Panc1 (cell line): ENCODE measurements around the gene ZNF32. TPM values are rescaled to one million over a fixed set of nuclear protein-coding genes. Genes with fewer than 3 reads are reported as not detected.
A peak's percentile ranks its signal among the peaks of the same experiment; 100 is the strongest.

Experiments
- ATAC-seq: fragments of 200-7000 bp; cut with Tn5 transposase; 2 replicates; pipeline ENCODE4 v1.9.1; 2020; ENCODE audit warnings: mild to moderate bottlenecking, moderate library complexity
- BruUV-seq: library from RNA; stranded (reverse); fragments of 400-500 nt; replicated peaks from 2 replicates; lab custom pipeline; 2021; lab: Mats Ljungman, UMichigan
- CTCF ChIA-PET: fragments of 300-600 bp; sonication (Branson Sonifier 250); formaldehyde crosslinking; loops from one replicate; lab custom pipeline; 2022; ENCODE audit warnings: antibody characterized with exemption; lab: Charles Lee
- POLR2A ChIA-PET: fragments of 300-600 bp; sonication (Branson Sonifier 250); formaldehyde crosslinking; loops from one replicate; lab custom pipeline; 2022; ENCODE audit warnings: antibody characterized with exemption; lab: Charles Lee
- DNase-seq: peaks from one replicate; pipeline ENCODE4 v3.0.0-alpha.2; 2010; ENCODE audit warnings: low read depth, low spot score
- H3K27ac ChIP-seq: 2 replicates; pipeline ENCODE4 v1.5.1; 2011; ENCODE audit warnings: mild to moderate bottlenecking, low read length, inconsistent platforms
- H3K27me3 ChIP-seq: fragments of 200-500 bp; sonication (Bioruptor generic); 2 replicates; pipeline ENCODE4 v1.6.0; 2014; ENCODE audit warnings: low read length, inconsistent platforms; ENCODE audit not compliant: control insufficient read depth, insufficient read depth
- H3K36me3 ChIP-seq: fragments of 200-500 bp; sonication (Bioruptor generic); 2 replicates; pipeline ENCODE4 v1.5.1; 2014; ENCODE audit warnings: inconsistent platforms, mild to moderate bottlenecking, low read length, moderate library complexity; ENCODE audit not compliant: control insufficient read depth, insufficient read depth
- H3K4me1 ChIP-seq: 2 replicates; pipeline ENCODE4 v1.5.1; 2011; ENCODE audit warnings: inconsistent platforms, mild to moderate bottlenecking, low read length, moderate library complexity; ENCODE audit not compliant: control insufficient read depth, insufficient read depth
- H3K4me3 ChIP-seq, 2 experiments: 2 replicates each; pipeline ENCODE4 v1.5.1; 2011 to 2012; ENCODE audit warnings: low read depth in 2 of 2, low read length in 2 of 2, mild to moderate bottlenecking in 2 of 2, inconsistent platforms in 1 of 2, moderate library complexity in 1 of 2
- H3K9me3 ChIP-seq: fragments of 200-500 bp; sonication (Bioruptor generic); 2 replicates; pipeline ENCODE4 v1.5.1; 2014; ENCODE audit warnings: low read depth, mild to moderate bottlenecking, inconsistent platforms, low read length, moderate library complexity; ENCODE audit not compliant: control insufficient read depth, insufficient read depth
- POLR2AphosphoS5 ChIP-seq: IDR thresholded peaks from 2 replicates; pipeline ENCODE4 v1.6.1; 2012; ENCODE audit warnings: mild to moderate bottlenecking, low read depth, low read length, moderate library complexity
- SIN3A ChIP-seq: IDR thresholded peaks from 2 replicates; pipeline ENCODE4 v1.6.1; 2012; ENCODE audit warnings: low read depth, mild to moderate bottlenecking, low read length, moderate library complexity, borderline replicate concordance; ENCODE audit not compliant: insufficient read depth
- TCF7L2 ChIP-seq: IDR thresholded peaks from 2 replicates; pipeline ENCODE4 v1.6.1; 2011; ENCODE audit warnings: mild to moderate bottlenecking, low read depth, low read length, inconsistent platforms
- in situ Hi-C: cut with HindIII; loops from 2 replicates; pipeline ENCODE4 v1.10.0; 2016; ENCODE audit warnings: low sequenced_read_pairs, low pct_unique_long_range_greater_than_20kb
- intact Hi-C: fragments of 100-400 bp; cut with micrococcal nuclease; formaldehyde crosslinking; loops from one replicate; pipeline ENCODE4 v1.10.0; 2022; ENCODE audit not compliant: unreplicated experiment
- total RNA-seq: library from RNA; stranded (reverse); gene quantifications from one replicate; pipeline ENCODE4 v1.2.1, GENCODE V29; 2021; ENCODE audit not compliant: unreplicated experiment
- TF ChIP-seq, protein P1 (sequence below), 2 experiments: IDR thresholded peaks; 2 replicates each; pipeline ENCODE4 v1.6.1; 2011 to 2012; ENCODE audit warnings: low read depth in 2 of 2, control low read depth in 1 of 2, low read length in 1 of 2, mild to moderate bottlenecking in 1 of 2, moderate library complexity in 1 of 2; ENCODE audit not compliant: insufficient read depth in 1 of 2
- TF ChIP-seq, protein P2 (sequence below): fragments of 450-650 bp; IDR thresholded peaks from 2 replicates; pipeline ENCODE4 v1.5.1; 2017; ENCODE audit warnings: mild to moderate bottlenecking

The ZNF32 gene
- total RNA-seq, 1 experiment from 2014 or later, result 35.6 TPM

DNA sequence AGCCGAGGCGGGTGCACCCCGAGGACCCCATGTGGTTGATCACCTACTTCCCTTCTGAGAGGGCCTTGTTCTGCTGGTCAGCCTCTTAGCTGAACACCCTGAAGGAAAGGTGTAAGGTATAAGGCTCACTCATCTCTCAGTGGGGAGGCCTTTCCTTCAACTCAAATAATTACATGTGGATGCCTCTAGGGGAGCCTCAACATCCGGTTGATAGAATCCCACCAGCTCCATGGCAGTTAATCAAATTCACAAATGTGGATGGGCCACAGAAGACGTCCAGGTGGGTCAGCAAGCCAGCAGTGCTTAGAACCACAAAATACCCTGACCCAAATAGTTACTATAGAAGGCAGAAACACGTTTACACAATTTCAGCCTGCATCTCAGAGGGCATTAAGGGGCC lies 37.7 kb upstream of the ZNF32 start:
- POLR2A ChIA-PET, result no interaction called here
- ATAC-seq, result no peak
- CTCF ChIA-PET, result no interaction called here

DNA sequence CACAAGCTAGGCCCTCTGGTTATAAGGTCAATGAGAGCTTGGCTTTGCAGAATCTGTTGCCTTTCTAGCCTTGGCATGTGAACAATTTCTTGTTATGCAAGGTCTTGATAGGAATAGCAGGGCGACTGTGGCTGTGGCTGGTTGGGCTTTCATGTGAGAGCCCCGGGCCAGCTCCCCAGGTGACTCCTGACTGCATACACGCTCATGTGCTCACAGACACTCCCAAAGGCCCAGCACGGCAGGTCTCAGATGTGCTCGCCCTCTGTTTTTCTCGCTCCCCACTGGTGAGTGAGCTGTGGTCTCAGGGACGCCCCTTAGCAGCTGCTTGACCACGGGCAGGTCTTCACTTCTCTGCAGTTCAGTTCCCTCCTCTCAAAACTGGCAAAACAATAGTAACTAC lies 37.1 kb upstream of the ZNF32 start:
- TF ChIP-seq, protein P1, sequence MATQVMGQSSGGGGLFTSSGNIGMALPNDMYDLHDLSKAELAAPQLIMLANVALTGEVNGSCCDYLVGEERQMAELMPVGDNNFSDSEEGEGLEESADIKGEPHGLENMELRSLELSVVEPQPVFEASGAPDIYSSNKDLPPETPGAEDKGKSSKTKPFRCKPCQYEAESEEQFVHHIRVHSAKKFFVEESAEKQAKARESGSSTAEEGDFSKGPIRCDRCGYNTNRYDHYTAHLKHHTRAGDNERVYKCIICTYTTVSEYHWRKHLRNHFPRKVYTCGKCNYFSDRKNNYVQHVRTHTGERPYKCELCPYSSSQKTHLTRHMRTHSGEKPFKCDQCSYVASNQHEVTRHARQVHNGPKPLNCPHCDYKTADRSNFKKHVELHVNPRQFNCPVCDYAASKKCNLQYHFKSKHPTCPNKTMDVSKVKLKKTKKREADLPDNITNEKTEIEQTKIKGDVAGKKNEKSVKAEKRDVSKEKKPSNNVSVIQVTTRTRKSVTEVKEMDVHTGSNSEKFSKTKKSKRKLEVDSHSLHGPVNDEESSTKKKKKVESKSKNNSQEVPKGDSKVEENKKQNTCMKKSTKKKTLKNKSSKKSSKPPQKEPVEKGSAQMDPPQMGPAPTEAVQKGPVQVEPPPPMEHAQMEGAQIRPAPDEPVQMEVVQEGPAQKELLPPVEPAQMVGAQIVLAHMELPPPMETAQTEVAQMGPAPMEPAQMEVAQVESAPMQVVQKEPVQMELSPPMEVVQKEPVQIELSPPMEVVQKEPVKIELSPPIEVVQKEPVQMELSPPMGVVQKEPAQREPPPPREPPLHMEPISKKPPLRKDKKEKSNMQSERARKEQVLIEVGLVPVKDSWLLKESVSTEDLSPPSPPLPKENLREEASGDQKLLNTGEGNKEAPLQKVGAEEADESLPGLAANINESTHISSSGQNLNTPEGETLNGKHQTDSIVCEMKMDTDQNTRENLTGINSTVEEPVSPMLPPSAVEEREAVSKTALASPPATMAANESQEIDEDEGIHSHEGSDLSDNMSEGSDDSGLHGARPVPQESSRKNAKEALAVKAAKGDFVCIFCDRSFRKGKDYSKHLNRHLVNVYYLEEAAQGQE (IDR thresholded peaks at IDR 0.05; ENCODE audit: insufficient read depth in 1 of 2, low read depth in 2 of 2, low read length in 1 of 2), result no peak
- TF ChIP-seq SIN3A (no peak), TCF7L2 (no peak), POLR2AphosphoS5 (no peak)
- TF ChIP-seq, protein P2, sequence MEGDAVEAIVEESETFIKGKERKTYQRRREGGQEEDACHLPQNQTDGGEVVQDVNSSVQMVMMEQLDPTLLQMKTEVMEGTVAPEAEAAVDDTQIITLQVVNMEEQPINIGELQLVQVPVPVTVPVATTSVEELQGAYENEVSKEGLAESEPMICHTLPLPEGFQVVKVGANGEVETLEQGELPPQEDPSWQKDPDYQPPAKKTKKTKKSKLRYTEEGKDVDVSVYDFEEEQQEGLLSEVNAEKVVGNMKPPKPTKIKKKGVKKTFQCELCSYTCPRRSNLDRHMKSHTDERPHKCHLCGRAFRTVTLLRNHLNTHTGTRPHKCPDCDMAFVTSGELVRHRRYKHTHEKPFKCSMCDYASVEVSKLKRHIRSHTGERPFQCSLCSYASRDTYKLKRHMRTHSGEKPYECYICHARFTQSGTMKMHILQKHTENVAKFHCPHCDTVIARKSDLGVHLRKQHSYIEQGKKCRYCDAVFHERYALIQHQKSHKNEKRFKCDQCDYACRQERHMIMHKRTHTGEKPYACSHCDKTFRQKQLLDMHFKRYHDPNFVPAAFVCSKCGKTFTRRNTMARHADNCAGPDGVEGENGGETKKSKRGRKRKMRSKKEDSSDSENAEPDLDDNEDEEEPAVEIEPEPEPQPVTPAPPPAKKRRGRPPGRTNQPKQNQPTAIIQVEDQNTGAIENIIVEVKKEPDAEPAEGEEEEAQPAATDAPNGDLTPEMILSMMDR, result no peak
- BruUV-seq, result no TSS peak
- no peaks in the 10 kb centered on the region for H3K36me3 ChIP-seq
- no peak overlapping the region for H3K4me3 ChIP-seq
- ATAC-seq, result no peak
- no peaks in the 10 kb centered on the region for H3K9me3 ChIP-seq
- no peak for DNase-seq
- ChIA-PET CTCF (no interaction called here), POLR2A (no interaction called here)
- H3K27me3 ChIP-seq, result peaks cover 10% of the 10 kb centered on the region
- intact Hi-C loops, result no loop called here
- H3K27ac ChIP-seq, result no peak overlapping the region
- H3K4me1 ChIP-seq, result no peaks in the 10 kb centered on the region
- in situ Hi-C loops, result no loop called here

More for the DNA sequence above, 37.7 kb upstream of the ZNF32 start:
- in situ Hi-C loops, result no loop called here
- intact Hi-C loops, result no loop called here
- no peak overlapping the region for H3K4me3 ChIP-seq
- no peaks in the 10 kb centered on the region for H3K9me3 ChIP-seq
- no peak overlapping the region for H3K27ac ChIP-seq
- TF ChIP-seq POLR2AphosphoS5 (no peak), SIN3A (no peak)
- TF ChIP-seq, protein P2, result peak; percentile 46
- H3K4me1 ChIP-seq, result no peaks in the 10 kb centered on the region
- no peaks in the 10 kb centered on the region for H3K36me3 ChIP-seq
- DNase-seq, result no peak
- H3K27me3 ChIP-seq, result peaks cover 7% of the 10 kb centered on the region
- BruUV-seq, result no TSS peak

DNA sequence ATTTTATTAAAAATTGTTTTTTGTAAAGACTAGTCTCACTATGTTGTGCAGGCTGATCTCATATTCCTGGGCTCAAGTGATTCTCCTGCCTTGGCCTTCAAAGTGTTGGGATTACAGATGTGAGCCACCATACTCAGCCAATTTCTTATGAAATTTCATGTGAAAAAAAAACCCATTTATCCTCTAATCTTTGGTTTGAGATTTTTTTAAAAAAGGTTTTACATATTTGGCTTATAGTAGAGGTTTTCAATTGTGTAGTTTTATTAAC lies 35.5 kb upstream of the ZNF32 start:
- POLR2A ChIA-PET, result no interaction called here
- Histone ChIP-seq H3K36me3 (no peaks in the 10 kb centered on the region), H3K4me3 (no peak overlapping the region), H3K27ac (no peak overlapping the region), H3K27me3 (peaks cover 10% of the 10 kb centered on the region), H3K4me1 (no peaks in the 10 kb centered on the region), H3K9me3 (no peaks in the 10 kb centered on the region)
- CTCF ChIA-PET, result no interaction called here
- DNase-seq (no peak), ATAC-seq (no peak)
- in situ Hi-C loops (no loop called here), intact Hi-C loops (no loop called here)
- TF ChIP-seq, protein P1 (IDR thresholded peaks at IDR 0.05; ENCODE audit: insufficient read depth in 1 of 2, low read depth in 2 of 2, low read length in 1 of 2), result no peak
- TF ChIP-seq TCF7L2 (no peak), POLR2AphosphoS5 (no peak), SIN3A (no peak)
- TF ChIP-seq, protein P2, result no peak
- no TSS peak for BruUV-seq
